Suppressor macrophage treated with lipopolysaccharide for 4 hours (primary cell): Measurements from ENCODE around the gene EEF1A1.
"Not testable (repeated sequence)": the region's sequence is repeated elsewhere in the genome, so short reads cannot be mapped to it uniquely, and the experiment has no call there.

Experiments
- DNase-seq: peaks from one replicate; pipeline ENCODE4 v3.0.0-alpha.2; 2020

EEF1A1 gene

GRCh38 chr6:73537677-73538076, 16.8 kb upstream of the EEF1A1 start:
- no peak for DNase-seq

DNA sequence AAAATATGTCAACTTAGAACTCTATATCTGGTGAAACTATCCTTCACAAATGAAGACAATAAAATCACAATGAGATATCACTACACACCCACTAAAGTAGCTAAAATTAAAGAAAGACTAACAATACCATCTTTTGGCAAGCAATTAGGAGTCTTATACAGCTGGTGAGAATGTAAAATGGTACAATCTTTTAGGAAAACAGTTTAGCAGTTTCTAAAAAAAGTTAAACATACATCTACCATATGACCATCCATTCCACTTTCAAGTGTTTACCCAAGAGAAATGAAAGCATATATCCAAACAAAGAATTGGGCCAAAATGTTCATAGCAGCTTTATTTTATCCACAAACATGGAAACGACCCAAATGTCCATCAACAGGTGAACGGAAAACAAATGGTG, 13.8 kb upstream of the EEF1A1 start:
- DNase-seq, result no peak

GRCh38 chr6:73532293-73532692, 11.5 kb upstream of the EEF1A1 start:
- no peak for DNase-seq

DNA sequence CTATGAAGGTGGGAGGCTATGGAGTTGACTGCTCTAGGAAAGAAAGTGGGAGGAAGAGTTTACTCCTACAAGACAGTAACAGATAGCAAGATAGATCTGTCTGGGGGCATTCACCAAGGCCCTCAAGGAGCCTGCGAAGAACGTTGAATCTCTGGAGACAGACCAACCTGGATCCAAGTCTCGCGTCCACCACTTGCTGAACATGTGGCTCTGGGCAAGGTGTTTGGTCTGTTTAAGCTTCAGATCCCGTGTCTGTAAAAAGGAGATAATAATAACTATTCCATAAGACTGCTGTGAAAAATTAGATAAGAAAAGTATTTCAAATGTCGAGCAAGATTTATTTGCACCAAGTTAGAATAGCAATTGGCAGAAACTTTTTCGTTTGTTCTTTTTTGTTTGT, 8.1 kb upstream of the EEF1A1 start:
- DNase-seq, result no peak

DNA sequence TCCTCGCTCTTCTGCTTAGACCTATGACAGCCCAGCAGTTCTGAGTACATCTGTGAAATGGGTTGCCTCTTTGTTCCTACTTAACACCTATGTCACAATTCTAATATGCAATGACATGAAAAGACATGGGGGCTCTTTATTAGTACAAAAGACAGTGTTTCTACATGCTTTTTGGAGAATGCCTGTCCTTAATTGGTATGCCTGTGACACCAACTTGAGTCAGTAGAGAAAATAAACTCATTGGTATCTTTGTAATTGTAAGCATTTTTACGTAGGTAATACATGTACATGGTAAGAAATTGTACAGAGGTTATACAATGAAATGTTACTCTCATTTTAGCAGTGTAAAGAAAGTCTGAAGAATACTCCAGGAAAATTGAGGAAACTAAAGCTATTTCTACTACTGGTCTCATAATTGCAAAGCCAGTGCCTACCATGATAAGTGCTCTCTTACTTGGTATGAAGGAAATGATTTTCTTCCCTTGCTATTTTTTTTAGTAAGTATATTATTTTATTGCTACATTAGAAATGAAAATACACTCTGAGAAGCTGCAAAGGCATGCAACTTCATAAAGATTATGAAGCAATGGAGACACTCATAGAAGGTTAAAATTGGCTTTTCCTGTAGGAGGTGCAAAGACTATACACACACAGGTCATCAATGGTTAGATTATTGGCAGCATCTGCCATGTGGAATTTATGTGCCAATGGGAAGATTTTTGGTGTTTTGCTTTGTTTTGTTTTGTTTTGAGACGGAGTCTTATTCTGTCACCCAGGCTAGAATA, 4.9 kb upstream of the EEF1A1 start:
- no peak for DNase-seq

DNA sequence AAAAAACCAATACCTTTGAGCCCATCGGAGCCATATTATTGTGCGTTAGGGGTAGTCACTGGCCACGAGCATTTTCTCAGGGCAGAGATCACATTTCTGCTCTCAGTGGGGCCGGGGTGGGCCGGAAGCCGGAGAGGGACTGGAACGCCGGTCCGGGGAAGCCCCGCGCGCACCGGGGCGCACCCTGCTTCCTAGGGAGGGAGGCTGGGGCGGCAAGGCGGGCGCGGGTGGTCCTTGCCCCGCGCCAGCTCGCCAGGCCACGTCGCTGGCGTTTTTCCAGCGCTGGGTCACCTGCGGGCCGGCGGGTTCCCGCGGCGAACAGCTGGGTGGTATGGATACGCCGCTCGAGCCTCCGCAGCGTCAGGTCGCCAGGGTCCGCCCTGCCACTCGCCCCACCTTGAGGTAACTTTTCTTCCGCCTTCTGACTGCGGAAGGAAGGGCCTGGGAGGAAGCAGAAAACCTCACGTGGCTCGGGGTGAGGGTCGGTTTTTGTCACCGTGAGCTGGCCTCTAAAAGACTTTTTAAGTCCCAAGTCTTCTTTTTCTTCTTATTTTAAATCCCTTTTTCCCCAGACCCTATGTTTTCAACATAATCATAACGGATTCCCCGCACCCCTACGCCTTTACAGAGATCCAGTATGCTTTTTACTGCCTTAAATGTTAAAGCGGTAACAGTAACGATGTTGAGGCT, 2.7 kb upstream of the EEF1A1 start:
- DNase-seq, result peak; percentile 54

GRCh38 chr6:73521351-73521985, 636 bp upstream of the EEF1A1 start:
- peak; percentile 79 for DNase-seq

DNA sequence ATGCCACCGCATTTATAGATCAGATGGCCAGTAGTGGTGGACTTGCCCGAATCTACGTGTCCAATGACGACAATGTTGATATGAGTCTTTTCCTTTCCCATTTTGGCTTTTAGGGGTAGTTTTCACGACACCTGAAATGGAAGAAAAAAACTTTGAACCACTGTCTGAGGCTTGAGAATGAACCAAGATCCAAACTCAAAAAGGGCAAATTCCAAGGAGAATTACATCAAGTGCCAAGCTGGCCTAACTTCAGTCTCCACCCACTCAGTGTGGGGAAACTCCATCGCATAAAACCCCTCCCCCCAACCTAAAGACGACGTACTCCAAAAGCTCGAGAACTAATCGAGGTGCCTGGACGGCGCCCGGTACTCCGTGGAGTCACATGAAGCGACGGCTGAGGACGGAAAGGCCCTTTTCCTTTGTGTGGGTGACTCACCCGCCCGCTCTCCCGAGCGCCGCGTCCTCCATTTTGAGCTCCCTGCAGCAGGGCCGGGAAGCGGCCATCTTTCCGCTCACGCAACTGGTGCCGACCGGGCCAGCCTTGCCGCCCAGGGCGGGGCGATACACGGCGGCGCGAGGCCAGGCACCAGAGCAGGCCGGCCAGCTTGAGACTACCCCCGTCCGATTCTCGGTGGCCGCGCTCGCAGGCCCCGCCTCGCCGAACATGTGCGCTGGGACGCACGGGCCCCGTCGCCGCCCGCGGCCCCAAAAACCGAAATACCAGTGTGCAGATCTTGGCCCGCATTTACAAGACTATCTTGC, 725 bp downstream of the EEF1A1 start:
- peak; percentile 93 for DNase-seq

GRCh38 chr6:73518982-73519881, 1.6 kb downstream of the EEF1A1 start:
- peak; percentile 29 for DNase-seq

DNA sequence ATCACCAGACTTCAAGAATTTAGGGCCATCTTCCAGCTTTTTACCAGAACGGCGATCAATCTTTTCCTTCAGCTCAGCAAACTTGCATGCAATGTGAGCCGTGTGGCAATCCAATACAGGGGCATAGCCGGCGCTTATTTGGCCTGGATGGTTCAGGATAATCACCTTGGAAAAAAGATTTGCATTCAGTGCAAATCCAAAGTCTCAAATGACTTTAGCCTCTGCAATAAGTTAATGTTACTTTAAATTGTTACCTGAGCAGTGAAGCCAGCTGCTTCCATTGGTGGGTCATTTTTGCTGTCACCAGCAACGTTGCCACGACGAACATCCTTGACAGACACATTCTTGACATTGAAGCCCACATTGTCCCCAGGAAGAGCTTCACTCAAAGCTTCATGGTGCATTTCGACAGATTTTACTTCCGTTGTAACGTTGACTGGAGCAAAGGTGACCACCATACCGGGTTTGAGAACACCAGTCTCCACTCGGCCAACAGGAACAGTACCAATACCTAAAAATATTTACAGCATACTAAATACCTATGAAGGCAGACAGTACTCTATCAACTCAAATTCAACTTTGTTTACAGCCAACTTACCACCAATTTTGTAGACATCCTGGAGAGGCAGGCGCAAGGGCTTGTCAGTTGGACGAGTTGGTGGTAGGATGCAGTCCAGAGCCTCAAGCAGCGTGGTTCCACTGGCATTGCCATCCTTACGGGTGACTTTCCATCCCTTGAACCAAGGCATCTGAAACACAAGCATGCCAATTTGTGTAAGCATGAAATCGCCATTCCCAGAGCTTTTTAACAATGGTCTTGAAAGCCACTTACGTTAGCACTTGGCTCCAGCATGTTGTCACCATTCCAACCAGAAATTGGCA, 2.5 kb downstream of the EEF1A1 start:
- not testable (repeated sequence) for DNase-seq

DNA sequence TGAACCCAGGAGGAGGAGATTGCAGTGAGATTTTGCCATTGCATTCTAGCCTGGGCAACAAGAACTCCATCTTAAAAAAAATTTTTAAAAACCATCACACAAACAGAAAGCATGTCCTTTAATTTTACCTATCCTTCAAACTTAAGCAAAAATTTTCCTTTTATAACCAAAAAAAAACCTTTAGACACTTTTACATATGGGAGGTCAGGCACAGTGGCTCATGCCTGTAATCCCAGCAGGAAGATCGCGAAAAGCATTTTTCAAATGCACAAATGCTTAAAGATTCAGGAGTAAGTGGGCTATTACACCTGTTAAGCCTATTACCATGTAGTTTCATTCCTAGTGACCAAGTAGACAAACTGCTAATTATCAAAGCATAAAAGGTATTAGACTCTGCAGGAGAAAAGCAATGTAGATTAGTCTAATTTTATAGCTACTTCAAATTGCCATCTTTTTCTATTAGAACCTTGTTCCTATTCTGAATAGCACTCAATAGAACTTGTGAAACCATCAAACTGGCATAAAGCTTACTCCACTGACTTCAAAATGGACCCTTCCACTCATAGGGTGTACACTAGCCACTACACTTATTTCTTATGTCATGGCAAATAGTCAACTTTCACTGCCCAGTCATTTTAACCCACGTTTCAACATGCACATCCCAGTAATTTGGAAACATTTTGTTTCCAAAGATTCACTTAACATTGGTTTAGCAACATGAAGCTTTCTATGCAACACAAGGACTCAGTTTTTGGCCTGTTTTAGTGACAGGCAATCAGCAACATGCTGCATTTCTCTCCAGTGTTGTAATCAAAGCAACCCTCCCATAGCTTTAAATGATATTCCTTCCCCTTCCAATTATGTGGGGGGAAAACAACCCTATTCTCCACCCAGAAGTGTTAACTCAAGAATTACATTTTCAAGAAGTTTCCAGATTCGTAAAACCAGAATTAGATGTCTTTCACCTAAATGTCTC, 4.0 kb downstream of the EEF1A1 start:
- DNase-seq, result peak; percentile 57

- peak; percentile 56 for DNase-seq
These were observed 5.6 kb downstream of the EEF1A1 start for GRCh38 chr6:73515204-73515655.

- DNase-seq, result no peak
These were observed 6.1 kb downstream of the EEF1A1 start for GRCh38 chr6:73514746-73515110.

GRCh38 chr6:73513496-73513854, 7.4 kb downstream of the EEF1A1 start:
- no peak for DNase-seq

DNA sequence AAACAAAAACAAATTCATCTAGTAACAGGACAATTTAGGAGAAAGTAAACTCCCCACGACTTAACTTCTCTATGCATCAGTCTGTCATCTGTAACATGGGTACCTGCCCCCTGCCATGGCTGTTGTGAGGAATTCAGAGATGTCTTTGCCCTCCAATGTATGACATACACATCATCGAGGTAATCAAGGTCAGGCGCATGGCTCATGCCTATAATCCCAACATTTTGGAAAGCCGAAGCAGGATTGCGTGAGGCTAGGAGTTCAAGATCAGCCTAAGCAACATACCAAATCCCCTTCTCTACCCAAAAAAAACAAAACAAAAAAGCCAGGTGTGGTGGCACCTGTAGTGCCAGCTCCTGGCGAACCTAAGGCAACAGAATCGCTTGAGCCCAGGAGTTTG, 9.0 kb downstream of the EEF1A1 start:
- DNase-seq, result no peak

DNA sequence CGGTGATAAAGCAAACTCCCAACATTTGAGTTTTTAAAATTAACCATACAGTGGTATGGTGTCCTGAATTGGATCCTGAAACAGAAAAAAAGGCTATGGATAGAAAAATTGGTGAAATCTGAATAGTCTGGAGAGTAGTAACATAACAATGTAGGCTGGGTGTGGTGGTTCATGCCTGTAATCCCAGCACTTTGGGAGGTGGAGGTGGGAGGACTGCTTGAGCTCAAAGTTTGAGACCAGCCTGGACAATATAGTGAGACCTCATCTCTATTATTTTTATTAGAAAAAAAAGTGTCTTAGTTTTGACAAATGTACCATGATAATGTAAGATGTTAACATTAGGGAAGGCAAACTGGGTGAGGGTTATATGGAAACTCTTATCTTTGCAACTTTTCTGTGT, 11.0 kb downstream of the EEF1A1 start:
- no peak for DNase-seq

DNA sequence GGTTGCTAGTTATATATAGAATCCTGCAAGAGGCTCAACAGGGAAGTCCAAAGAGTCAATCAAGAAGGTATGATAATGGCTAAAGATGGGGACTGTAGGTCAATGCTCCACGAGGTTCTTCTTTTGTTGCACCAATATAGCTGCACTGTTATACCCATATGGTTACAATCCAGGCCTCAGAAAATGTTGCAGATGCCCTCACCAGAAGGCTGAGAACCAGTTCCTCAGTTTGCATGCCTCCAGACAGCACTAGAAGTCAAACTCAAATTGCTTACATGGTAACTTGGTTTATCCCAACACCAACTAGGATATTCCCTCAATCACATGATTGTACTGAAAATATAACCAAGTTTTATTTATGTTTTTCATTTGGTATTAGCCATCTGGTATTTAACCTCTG, 12.1 kb downstream of the EEF1A1 start:
- no peak for DNase-seq

- peak; percentile 54 for DNase-seq
These were observed 14.6 kb downstream of the EEF1A1 start for GRCh38 chr6:73506246-73506645.

- DNase-seq, result not testable (repeated sequence)
These were observed 15.1 kb downstream of the EEF1A1 start for GRCh38 chr6:73505705-73506104.

DNA sequence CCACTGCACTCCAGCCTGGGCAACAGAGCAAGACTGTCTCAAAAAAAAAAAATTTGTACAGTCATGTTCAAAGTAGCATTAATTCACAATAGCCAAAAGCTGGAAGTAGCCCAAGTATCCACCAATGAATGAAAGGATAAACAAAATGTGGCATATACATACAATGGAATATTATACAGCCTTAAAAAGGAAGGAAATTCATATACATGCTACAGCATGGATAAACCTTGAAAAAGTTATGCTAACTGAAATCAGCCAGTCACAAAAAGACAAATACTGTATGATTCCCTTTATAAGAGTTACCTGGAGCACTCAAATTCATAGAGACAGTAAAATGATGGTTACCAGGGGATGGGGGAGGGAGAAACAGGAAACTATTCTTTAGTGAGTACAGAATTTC, 15.7 kb downstream of the EEF1A1 start:
- no peak for DNase-seq
